HepG2 (cell line): Measurements from ENCODE around the gene ABHD12.

ENCODE experiments used
- ARNT ChIP-seq: fragments of 450-650 bp; IDR thresholded peaks from 2 replicates; pipeline ENCODE4 v1.6.1; 2017
- ASH2L ChIP-seq: fragments of 300-600, 200-600 bp; sonication (generic); IDR thresholded peaks from 2 replicates; pipeline ENCODE4 v1.7.0; 2017; ENCODE audit warnings: low read depth, mild to moderate bottlenecking, moderate library complexity, mixed read lengths, low read length; ENCODE audit not compliant: insufficient read length
- ATF2 ChIP-seq: sonication (generic); formaldehyde crosslinking; IDR thresholded peaks from 2 replicates; pipeline ENCODE4 v1.4.0; 2020; ENCODE audit warnings: missing genetic modification reagents
- ATF6 ChIP-seq: sonication (generic); formaldehyde crosslinking; conservative IDR thresholded peaks from 2 replicates; pipeline ENCODE4 v1.4.0; 2020; ENCODE audit warnings: missing genetic modification reagents
- CTCF ChIP-seq: sonication (generic); formaldehyde crosslinking; IDR thresholded peaks from 2 replicates; pipeline ENCODE4 v1.5.0; 2020; ENCODE audit warnings: mild to moderate bottlenecking, missing genetic modification reagents, moderate library complexity
- EP300 ChIP-seq, 3 experiments: sonication (generic) in 1 of 3; formaldehyde crosslinking in 1 of 3; IDR thresholded peaks; 2 replicates each; pipeline versions ENCODE4 v1.5.1 to v1.6.1; 2011 to 2020; ENCODE audit warnings: low read depth in 2 of 3, low read length in 2 of 3, borderline replicate concordance in 1 of 3, improper control_type of control experiment in 1 of 3, mild to moderate bottlenecking in 1 of 3, missing genetic modification reagents in 1 of 3, moderate library complexity in 1 of 3
- EZH2 ChIP-seq: conservative IDR thresholded peaks from 2 replicates; pipeline ENCODE4 v1.6.1; 2012; ENCODE audit warnings: mild to moderate bottlenecking, low read depth, low read length, moderate library complexity
- JUN ChIP-seq: sonication (generic); formaldehyde crosslinking; IDR thresholded peaks from 2 replicates; pipeline ENCODE4 v1.4.0; 2020; ENCODE audit warnings: mild to moderate bottlenecking, missing genetic modification reagents
- NFYB ChIP-seq: sonication (generic); formaldehyde crosslinking; IDR thresholded peaks from 2 replicates; pipeline ENCODE4 v1.4.0; 2020; ENCODE audit warnings: missing genetic modification reagents
- SCMH1 ChIP-seq: sonication (generic); formaldehyde crosslinking; IDR thresholded peaks from 2 replicates; pipeline ENCODE4 v1.9.0; 2021; ENCODE audit warnings: missing genetic modification reagents, mild to moderate bottlenecking, borderline replicate concordance
- STAT6 ChIP-seq: sonication (generic); formaldehyde crosslinking; IDR thresholded peaks from 2 replicates; pipeline ENCODE4 v1.4.0; 2020; ENCODE audit warnings: missing genetic modification reagents, mild to moderate bottlenecking, borderline replicate concordance
- TCF7L2 ChIP-seq: IDR thresholded peaks from 2 replicates; pipeline ENCODE4 v1.6.1; 2011; ENCODE audit warnings: mild to moderate bottlenecking, low read depth, low read length, moderate library complexity
- ZFP90 ChIP-seq: sonication (generic); formaldehyde crosslinking; IDR thresholded peaks from 2 replicates; pipeline ENCODE4 v1.8.0; 2022; ENCODE audit warnings: missing genetic modification reagents, mild to moderate bottlenecking, inconsistent platforms, borderline replicate concordance
- ZNF274 ChIP-seq: sonication (generic); formaldehyde crosslinking; IDR thresholded peaks from 2 replicates; pipeline ENCODE4 v1.5.1; 2020; ENCODE audit warnings: mild to moderate bottlenecking, missing genetic modification reagents

- no peak for TF ChIP-seq JUN (CRISPR knock-in tag)
- no peak for TF ChIP-seq EZH2
- no peak for TF ChIP-seq SCMH1 (CRISPR knock-in tag)
- no peak for TF ChIP-seq TCF7L2
- TF ChIP-seq ASH2L: no peak
- TF ChIP-seq ZNF274 (CRISPR knock-in tag): no peak
- no peak for TF ChIP-seq ATF6
- no peak for TF ChIP-seq EP300 (IDR thresholded peaks at IDR 0.05; ENCODE audit: low read depth in 2 of 2, low read length in 2 of 2)
- no peak for TF ChIP-seq EP300 (CRISPR knock-in tag; IDR thresholded peaks at IDR 0.05; ENCODE audit: borderline replicate concordance)
- no peak for TF ChIP-seq CTCF (CRISPR knock-in tag)
- TF ChIP-seq ATF2 (CRISPR knock-in tag): no peak
- no peak for TF ChIP-seq NFYB (CRISPR knock-in tag)
- TF ChIP-seq STAT6: no peak
- no peak for TF ChIP-seq ZFP90 (CRISPR knock-in tag)
- TF ChIP-seq ARNT: no peak
These were observed 34.2 kb downstream of the ABHD12 start for GRCh38 chr20:25356271-25356933.
